Activated B cell treated with CpG ODN at 0.5 μM for 24 hours (primary cell): ENCODE data around the gene SH3D19. TPM values are rescaled to one million over a fixed set of nuclear protein-coding genes. Genes with fewer than 3 reads are reported as not detected.

Experiments
- ATAC-seq: fragments of 200-7000 bp; cut with Tn5 transposase; one replicate; pipeline ENCODE4 v1.10.0; 2021; ENCODE audit warnings: low read depth, mild to moderate bottlenecking, moderate library complexity
- CTCF ChIA-PET: fragments of 350-600 bp; sonication (Branson Sonifier 250); formaldehyde crosslinking; loops from one replicate; lab custom pipeline; 2021; ENCODE audit warnings: antibody characterized with exemption; lab: Charles Lee
- POLR2A ChIA-PET: fragments of 350-600 bp; sonication (Branson Sonifier 250); formaldehyde crosslinking; loops from one replicate; lab custom pipeline; 2021; ENCODE audit warnings: antibody characterized with exemption; lab: Charles Lee
- DNase-seq: peaks from one replicate; pipeline ENCODE4 v3.0.0; 2022
- H3K27ac Mint-ChIP-seq: one replicate; pipeline ENCODE4 v1.8.0; 2020; ENCODE audit warnings: mixed read lengths
- H3K27me3 Mint-ChIP-seq: one replicate; pipeline ENCODE4 v1.8.0; 2021; ENCODE audit warnings: mixed read lengths
- H3K36me3 Mint-ChIP-seq: one replicate; pipeline ENCODE4 v1.8.0; 2021; ENCODE audit warnings: low read depth, mixed read lengths
- H3K4me1 Mint-ChIP-seq: one replicate; pipeline ENCODE4 v1.8.0; 2021; ENCODE audit warnings: mixed read lengths
- H3K4me3 Mint-ChIP-seq: one replicate; pipeline ENCODE4 v1.8.0; 2020; ENCODE audit warnings: mild to moderate bottlenecking, mixed read lengths
- H3K9me3 Mint-ChIP-seq: one replicate; pipeline ENCODE4 v1.8.0; 2020; ENCODE audit warnings: mixed read lengths
- intact Hi-C: fragments of 100-400 bp; cut with micrococcal nuclease; formaldehyde crosslinking; loops from one replicate; pipeline ENCODE4 v1.15.1; 2024
- total RNA-seq: library from RNA; stranded (reverse); gene quantifications from 2 replicates; pipeline ENCODE4 v1.2.3, GENCODE V29; 2022
- TF ChIP-seq, protein P1 (sequence below): fragments of 200-600 bp; IDR thresholded peaks from one replicate; pipeline ENCODE4 v1.8.0; 2022; ENCODE audit warnings: antibody characterized with exemption, mild to moderate bottlenecking

Gene SH3D19
- total RNA-seq, 1 donor from 2014 or later: not detected

DNA sequence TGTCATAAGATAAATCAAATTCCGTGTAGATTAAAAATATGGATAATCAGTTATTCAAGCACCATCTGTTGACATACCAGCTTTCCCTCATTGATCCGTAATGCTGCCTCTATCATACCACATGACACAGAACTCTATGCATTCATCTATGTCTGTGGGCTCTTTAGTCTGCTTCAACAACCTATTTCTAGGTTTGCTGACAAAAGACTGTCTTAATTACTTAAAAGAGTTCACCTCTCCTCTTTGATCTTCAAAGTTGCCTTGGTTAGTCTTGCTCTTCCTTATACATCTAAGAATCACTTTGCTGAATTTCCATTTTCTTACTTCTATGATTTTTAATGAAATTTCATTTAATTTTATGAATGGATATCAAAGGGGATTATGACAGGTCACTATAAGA is 105.5 kb downstream of the SH3D19 start:
- TF ChIP-seq, protein P1, sequence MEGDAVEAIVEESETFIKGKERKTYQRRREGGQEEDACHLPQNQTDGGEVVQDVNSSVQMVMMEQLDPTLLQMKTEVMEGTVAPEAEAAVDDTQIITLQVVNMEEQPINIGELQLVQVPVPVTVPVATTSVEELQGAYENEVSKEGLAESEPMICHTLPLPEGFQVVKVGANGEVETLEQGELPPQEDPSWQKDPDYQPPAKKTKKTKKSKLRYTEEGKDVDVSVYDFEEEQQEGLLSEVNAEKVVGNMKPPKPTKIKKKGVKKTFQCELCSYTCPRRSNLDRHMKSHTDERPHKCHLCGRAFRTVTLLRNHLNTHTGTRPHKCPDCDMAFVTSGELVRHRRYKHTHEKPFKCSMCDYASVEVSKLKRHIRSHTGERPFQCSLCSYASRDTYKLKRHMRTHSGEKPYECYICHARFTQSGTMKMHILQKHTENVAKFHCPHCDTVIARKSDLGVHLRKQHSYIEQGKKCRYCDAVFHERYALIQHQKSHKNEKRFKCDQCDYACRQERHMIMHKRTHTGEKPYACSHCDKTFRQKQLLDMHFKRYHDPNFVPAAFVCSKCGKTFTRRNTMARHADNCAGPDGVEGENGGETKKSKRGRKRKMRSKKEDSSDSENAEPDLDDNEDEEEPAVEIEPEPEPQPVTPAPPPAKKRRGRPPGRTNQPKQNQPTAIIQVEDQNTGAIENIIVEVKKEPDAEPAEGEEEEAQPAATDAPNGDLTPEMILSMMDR: no peak
- ATAC-seq (no peak), DNase-seq (no peak)
- H3K9me3 Mint-ChIP-seq: no peaks in the 10 kb centered on the region
- H3K4me1 Mint-ChIP-seq: no peaks in the 10 kb centered on the region
- H3K4me3 Mint-ChIP-seq: no peak overlapping the region
- peaks cover 5% of the 10 kb centered on the region for H3K27me3 Mint-ChIP-seq
- intact Hi-C loops: no loop called here
- POLR2A ChIA-PET: no interaction called here
- no peak overlapping the region for H3K27ac Mint-ChIP-seq
- H3K36me3 Mint-ChIP-seq: no peaks in the 10 kb centered on the region
- CTCF ChIA-PET: no interaction called here

DNA sequence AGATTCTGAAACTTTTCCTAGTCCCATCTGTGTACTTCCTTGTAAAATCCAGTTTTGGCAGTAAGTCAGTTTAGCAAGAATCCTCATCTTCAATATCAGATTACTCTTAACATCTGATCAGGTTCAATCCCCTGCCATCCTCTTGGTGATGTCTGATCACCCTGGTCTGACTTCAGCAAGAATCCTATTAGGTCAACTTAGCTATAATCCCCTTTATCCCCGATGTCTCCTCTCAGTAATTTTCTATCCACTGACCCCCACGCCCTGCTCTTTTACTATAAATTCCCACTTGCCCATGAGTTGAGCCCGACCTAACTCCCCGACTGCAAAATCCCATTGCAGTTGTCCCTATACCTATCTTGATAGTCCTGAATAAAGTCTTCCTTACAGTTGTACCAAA is 106.3 kb downstream of the SH3D19 start:
- Mint-ChIP-seq H3K9me3 (no peaks in the 10 kb centered on the region), H3K27ac (no peak overlapping the region), H3K27me3 (peaks cover 6% of the 10 kb centered on the region), H3K4me1 (no peaks in the 10 kb centered on the region), H3K4me3 (no peak overlapping the region), H3K36me3 (no peaks in the 10 kb centered on the region)
- TF ChIP-seq, protein P1: no peak
- ATAC-seq (no peak), DNase-seq (no peak)
- intact Hi-C loops: no loop called here
- POLR2A ChIA-PET: no interaction called here
- CTCF ChIA-PET: no interaction called here

DNA sequence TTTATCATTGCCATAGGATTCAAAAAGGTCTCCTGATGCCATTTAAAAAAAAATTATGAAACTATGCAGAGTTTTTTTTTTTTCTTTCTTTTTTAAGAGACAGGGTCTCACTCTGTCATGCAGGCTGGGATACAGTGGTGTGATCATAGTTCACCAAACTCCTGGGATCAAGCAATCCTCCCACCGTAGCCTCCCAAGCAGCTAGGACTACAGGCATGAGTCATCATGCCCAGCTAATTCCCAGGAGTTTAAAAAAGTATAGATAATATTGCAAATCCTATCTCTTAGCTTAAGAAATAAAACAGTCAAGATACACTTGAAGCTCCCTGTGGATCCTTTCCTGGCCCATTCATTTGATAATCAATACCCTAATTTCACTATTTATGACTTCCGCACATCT is 107.1 kb downstream of the SH3D19 start:
- Mint-ChIP-seq H3K36me3 (no peaks in the 10 kb centered on the region), H3K4me3 (no peak overlapping the region), H3K9me3 (no peaks in the 10 kb centered on the region), H3K4me1 (no peaks in the 10 kb centered on the region), H3K27me3 (peaks cover 6% of the 10 kb centered on the region), H3K27ac (no peak overlapping the region)
- ChIA-PET POLR2A (no interaction called here), CTCF (no interaction called here)
- ATAC-seq (no peak), DNase-seq (no peak)
- TF ChIP-seq, protein P1: no peak
- intact Hi-C loops: no loop called here

DNA sequence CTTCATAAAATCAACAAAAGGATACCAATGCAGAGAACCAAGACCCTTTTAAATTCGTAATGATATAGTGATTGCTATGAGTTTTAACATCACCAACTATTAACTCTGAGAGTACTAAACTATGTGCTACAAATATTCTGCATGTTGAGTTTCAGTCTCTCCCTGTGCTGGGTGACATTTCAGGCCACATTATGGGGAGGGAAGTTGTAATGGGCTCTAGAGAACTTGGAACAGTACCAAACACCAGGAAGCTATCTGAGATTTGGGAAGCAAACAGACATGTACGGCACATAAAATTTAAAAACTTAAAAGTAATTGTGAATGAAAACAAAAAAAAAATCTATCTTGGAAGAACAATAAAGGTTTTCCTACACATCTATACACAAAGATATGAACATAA is 108.1 kb downstream of the SH3D19 start:
- ATAC-seq (no peak), DNase-seq (no peak)
- H3K36me3 Mint-ChIP-seq: no peaks in the 10 kb centered on the region
- intact Hi-C loops: no loop called here
- peaks cover 6% of the 10 kb centered on the region for H3K27me3 Mint-ChIP-seq
- H3K4me1 Mint-ChIP-seq: no peaks in the 10 kb centered on the region
- no peak overlapping the region for H3K4me3 Mint-ChIP-seq
- ChIA-PET POLR2A (no interaction called here), CTCF (interaction anchor here (0.6 kb wide), 1 partner anchor 100 kb away, joined by 3 read pairs; no protein-coding TSS in a partner anchor)
- H3K27ac Mint-ChIP-seq: no peak overlapping the region
- TF ChIP-seq, protein P1: no peak
- no peaks in the 10 kb centered on the region for H3K9me3 Mint-ChIP-seq

DNA sequence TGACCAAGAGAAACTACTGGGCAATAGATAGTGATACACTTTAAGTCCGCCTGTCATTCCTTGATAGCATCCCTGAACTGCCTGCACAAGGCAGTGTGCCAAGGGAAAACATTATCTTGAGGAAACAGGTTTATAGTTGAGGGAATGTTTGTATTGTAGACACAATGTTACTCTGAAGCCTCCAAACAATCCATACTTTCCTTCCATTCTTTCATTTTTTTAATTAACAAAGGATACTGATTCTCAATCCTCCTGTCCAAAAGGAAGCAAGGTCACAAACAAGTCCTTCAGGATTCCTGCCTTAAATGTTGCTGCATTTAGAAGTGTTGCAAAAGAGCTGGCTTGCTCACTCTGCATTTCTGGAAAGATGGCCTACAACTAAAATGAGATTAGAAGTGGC is 110.1 kb downstream of the SH3D19 start:
- POLR2A ChIA-PET: no interaction called here
- no peaks in the 10 kb centered on the region for H3K9me3 Mint-ChIP-seq
- no peaks in the 10 kb centered on the region for H3K36me3 Mint-ChIP-seq
- DNase-seq: no peak
- H3K27ac Mint-ChIP-seq: no peak overlapping the region
- no peak overlapping the region for H3K4me3 Mint-ChIP-seq
- intact Hi-C loops: no loop called here
- CTCF ChIA-PET: no interaction called here
- ATAC-seq: no peak
- TF ChIP-seq, protein P1: no peak
- H3K4me1 Mint-ChIP-seq: no peaks in the 10 kb centered on the region
- peaks cover 2% of the 10 kb centered on the region for H3K27me3 Mint-ChIP-seq
